Kidney glomerular epithelial cell (primary cell): ENCODE data around the gene RPS6KB2.
"Not testable (repeated sequence)": the region's sequence is repeated elsewhere in the genome, so short reads cannot be mapped to it uniquely, and the experiment has no call there.

ENCODE experiments used
- DNase-seq: peaks from one replicate; lab custom pipeline; 2025; lab: John Stamatoyannopoulos, UW

The RPS6KB2 gene

GRCh38 chr11:67442504-67443404, 14.5 kb downstream of the RPS6KB2 start:
- DNase-seq = no peak

- no peak for DNase-seq
Observed at GRCh38 chr11:67445515-67445914, 17.2 kb downstream of the RPS6KB2 start.

GRCh38 chr11:67448220-67448609, 19.9 kb downstream of the RPS6KB2 start:
- no peak for DNase-seq

- no peak for DNase-seq
Observed at GRCh38 chr11:67449116-67449844, 21.0 kb downstream of the RPS6KB2 start.

- no peak for DNase-seq
Observed at GRCh38 chr11:67450796-67451657, 22.7 kb downstream of the RPS6KB2 start.

GRCh38 chr11:67451658-67451976, 23.3 kb downstream of the RPS6KB2 start:
- DNase-seq = no peak

GRCh38 chr11:67452141-67452952, 24.1 kb downstream of the RPS6KB2 start, which contains the start of gene GPR152:
Gene GPR152, minus strand, starts transcription at chr11:67452729. Its CDS starts 5 bp downstream, at chr11:67452724.
- DNase-seq = no peak

- no peak for DNase-seq
Observed at GRCh38 chr11:67453816-67454732, 25.8 kb downstream of the RPS6KB2 start.

GRCh38 chr11:67455054-67455453, 26.8 kb downstream of the RPS6KB2 start, which contains the start of gene CABP4:
Gene CABP4, plus strand, starts transcription at chr11:67455354. Its CDS starts 70 bp downstream, at chr11:67455424.
- no peak for DNase-seq

GRCh38 chr11:67456068-67456705, 27.9 kb downstream of the RPS6KB2 start:
- no peak for DNase-seq

GRCh38 chr11:67457453-67457852, 29.2 kb downstream of the RPS6KB2 start:
- no peak for DNase-seq

- DNase-seq = no peak
Observed at GRCh38 chr11:67458266-67458665, 30.0 kb downstream of the RPS6KB2 start.

- DNase-seq = no peak
Observed at GRCh38 chr11:67463186-67463585, 34.9 kb downstream of the RPS6KB2 start.

- peak; percentile 30 for DNase-seq
Observed at GRCh38 chr11:67463680-67464410, 35.6 kb downstream of the RPS6KB2 start.

- DNase-seq = peak; percentile 83
Observed at GRCh38 chr11:67464411-67465188, 36.3 kb downstream of the RPS6KB2 start.

GRCh38 chr11:67465189-67465510, 36.9 kb downstream of the RPS6KB2 start:
- DNase-seq = no peak

- DNase-seq = not testable (repeated sequence)
Observed at GRCh38 chr11:67465530-67465929, 37.2 kb downstream of the RPS6KB2 start.

GRCh38 chr11:67466367-67466766, 38.1 kb downstream of the RPS6KB2 start:
- DNase-seq = no peak
